HUDEP-2 (cell line): Measurements from ENCODE around the gene PPP4R2.

ENCODE experiments used
- DNase-seq, 76 experiments: peaks; one replicate each; lab custom pipeline; 2025; ENCODE audit not compliant: unreplicated experiment in 76 of 76; lab: John Stamatoyannopoulos, UW

Gene PPP4R2

GRCh38 chr3:72996473-72997333 lies at the start of gene PPP4R2:
PPP4R2 (plus strand) TSS chr3:72996811; CDS start chr3:72997038, 227 bp downstream.
- peak; percentile 14 to 88 (median 74) for DNase-seq

- no peak for DNase-seq
Measured at GRCh38 chr3:72947715-72948490, 48.7 kb upstream of the PPP4R2 start.

- no peak for DNase-seq
Measured at GRCh38 chr3:72949016-72949415, 47.6 kb upstream of the PPP4R2 start.

- DNase-seq = no peak
Measured at GRCh38 chr3:72950372-72950771, 46.2 kb upstream of the PPP4R2 start.

- no peak for DNase-seq
Measured at GRCh38 chr3:72950801-72951200, 45.8 kb upstream of the PPP4R2 start.

GRCh38 chr3:72951259-72951722 lies 45.3 kb upstream of the PPP4R2 start:
- DNase-seq = no peak

DNA sequence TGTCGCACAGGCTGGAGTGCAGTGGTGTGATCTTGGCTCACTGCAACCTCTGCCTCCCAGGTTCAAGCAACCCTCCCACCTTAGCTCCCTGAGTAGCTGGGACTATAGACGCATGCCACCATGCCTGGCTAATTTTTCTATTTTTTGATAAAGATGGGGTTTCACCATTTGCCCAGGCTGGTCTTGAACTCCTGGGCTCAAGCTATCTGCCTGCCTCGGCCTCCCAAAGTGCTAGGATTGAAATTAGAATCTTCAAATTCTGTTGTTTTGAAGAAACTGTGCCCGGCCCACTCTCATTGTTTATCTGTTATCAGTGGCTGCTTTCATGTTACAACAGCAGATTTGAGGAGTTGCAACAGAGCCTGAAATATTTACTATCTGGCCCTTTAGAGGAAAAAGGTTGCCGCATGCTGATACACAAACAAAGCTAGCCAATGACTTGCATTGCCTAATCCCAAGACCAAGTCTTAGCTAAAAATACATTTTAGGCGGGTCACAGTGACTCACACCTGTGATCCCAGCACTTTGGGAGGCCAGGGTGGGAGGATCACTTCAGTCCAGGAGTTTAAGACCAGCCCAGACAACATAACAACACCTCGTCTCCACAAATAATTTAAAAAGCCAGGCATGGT lies 43.2 kb upstream of the PPP4R2 start:
- DNase-seq = no peak

DNA sequence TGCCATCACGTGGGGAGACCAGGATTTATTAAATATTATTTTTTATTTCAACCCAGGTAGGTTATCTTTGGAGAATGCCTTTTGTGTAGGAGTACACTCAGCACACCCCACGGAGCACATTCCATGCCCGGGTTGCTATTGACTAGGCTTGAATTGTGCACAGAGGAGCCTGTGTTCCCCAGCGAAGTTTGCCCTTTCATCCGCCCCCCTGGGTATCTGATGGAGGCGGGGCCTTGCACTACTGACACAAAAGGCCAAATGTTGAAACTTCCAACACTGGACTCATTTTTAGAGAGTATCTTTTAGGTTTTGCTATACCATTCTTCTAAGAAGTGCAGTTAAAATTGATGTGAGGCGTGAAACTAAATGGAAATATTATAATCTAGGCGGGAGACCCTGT lies 39.3 kb upstream of the PPP4R2 start:
- DNase-seq = no peak

DNA sequence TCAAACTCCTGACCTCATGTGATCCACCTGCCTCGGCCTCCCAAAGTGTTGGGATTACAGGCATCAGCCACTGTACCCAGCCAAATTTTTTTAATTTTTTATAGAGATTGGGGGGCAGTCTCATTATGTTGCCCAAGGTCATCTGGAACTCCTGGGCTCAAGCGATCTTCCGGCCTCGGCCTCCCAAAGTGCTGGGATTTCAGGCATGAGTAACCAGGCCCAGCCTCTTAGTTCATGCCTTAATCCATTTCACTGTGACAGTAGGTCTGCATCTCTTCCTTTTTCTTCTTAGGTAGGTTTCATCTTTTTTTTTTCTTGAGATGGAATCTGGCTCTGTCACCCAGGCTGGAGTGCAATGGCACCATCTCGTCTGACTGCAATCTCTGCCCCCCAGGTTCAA lies 37.3 kb upstream of the PPP4R2 start:
- no peak for DNase-seq

DNA sequence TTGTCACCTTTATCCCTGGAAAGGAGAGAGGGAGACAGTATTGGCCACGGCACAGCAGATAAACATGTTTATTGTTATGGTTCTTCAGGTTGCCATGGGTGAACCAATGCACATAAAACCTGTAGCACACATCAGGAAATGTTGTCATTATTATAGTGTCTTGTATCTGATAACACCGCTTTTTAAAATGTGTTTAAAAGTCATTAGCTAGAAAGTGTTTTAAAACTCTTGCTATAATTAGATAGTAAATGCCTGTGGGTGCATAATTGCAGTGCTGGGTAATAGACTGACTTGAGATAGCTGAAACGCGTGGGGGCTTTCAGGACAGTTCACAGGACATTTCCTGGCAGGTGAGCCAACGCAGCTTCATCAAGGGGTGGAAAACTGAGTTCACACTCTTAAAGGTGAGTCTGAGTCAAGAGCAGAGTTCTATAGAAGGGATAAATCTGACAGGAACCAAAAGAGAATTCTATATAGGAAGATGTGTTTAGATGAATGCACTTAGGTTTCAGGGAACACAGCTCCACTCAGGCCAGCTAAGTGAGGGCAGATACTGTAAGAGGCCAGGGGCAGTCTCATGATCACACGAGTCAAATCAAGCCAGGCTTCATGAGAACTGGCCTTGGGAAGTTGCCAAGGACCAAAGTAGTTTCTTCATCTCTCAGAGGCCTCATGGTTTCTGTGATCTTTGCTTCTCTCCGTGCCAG lies 35.6 kb upstream of the PPP4R2 start:
- DNase-seq = peak in 2 of 76 experiments; percentile 6 to 10

- DNase-seq = no peak
Measured at GRCh38 chr3:72961752-72962151, 34.9 kb upstream of the PPP4R2 start.

GRCh38 chr3:72962317-72962716 lies 34.3 kb upstream of the PPP4R2 start:
- DNase-seq = no peak

DNA sequence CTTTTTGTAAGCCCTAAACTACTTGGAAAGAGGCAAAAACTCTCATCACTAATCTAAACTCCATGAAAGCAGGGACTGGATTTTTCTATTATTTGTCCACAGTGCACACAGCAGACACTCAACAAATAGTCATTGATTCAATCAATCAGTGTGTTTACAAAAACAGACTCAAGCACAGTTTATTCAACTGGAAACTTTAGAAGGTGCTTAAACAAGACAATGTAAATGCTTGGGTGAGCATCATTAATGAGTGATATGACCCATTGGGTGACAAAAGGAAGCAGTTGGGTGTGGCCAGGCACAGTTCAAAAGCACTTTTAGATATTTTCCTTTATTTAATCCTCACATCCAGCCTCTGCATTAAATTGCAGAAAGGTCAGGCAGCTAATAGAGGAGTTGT lies 32.0 kb upstream of the PPP4R2 start:
- DNase-seq = no peak

DNA sequence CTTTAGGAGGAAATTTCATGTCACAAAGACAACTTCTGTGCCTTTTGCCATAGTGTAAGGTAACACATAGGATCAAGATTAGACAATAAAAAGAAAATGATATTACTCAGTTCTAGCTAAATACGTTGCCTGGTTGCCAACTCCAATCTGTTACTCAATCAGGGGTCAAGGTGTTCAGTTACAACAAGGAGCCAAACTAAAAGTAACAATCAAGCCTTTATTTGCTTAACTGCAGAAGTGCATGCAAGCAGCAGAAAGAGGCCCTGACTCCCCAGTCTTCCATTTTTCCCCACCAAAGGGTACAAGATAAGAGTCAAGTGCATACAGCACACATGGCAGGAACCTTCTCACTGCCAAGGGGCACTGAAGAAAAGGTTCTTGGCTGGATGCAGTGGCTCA lies 28.3 kb upstream of the PPP4R2 start:
- DNase-seq = no peak

- DNase-seq = no peak
Measured at GRCh38 chr3:72969766-72970165, 26.8 kb upstream of the PPP4R2 start.

- DNase-seq = no peak
Measured at GRCh38 chr3:72970942-72971341, 25.7 kb upstream of the PPP4R2 start.

DNA sequence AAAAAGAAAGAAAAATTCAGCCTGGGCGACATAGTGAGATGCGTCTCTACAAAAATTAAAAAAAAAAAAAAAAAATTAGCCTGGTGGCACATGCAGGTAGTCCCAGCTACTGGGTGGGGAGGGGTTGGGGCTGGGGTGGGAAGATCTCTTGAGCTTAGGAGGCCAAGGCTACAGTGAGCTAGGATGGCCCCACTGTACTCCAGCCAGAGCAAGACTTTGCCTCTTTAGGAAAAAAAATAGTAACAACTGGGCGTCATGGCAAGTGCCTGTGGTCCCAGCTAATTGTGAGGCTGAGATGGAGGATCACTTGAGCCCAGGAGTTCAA lies 23.9 kb upstream of the PPP4R2 start:
- no peak for DNase-seq

DNA sequence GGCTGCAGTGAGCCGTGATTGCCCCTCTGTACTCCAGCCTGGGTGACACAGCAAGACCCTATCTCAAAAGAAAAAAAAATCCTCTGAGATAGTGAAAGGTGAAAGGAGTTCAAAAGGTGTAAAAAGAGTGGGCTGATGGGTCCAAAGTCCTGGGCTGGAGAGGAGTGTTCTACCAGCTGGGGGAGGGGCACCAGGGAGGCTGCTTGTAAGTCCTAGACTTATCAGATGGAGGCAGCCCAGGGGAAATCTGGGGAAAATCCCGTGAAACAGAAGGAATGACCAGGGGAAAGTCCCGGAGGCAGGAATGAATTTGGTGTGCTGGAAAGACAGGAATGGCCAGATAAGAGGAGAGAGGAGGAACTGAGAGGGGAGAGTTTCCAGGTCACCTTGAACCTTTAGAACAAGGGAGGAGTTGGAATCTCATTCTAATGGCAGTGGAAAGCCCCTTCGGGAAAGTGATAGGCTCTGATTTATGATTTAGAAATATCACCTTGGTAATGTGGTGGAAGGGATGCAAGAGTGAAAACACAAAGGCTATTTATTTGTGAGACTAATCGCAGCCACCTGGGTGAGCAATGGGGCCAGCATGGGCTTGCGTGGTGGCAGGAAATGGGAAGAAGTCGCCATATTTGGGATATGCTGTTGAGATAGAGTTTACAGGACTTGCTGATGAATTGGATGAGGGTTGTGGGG lies 23.4 kb upstream of the PPP4R2 start:
- no peak for DNase-seq

GRCh38 chr3:72973786-72974185 lies 22.8 kb upstream of the PPP4R2 start:
- no peak for DNase-seq

DNA sequence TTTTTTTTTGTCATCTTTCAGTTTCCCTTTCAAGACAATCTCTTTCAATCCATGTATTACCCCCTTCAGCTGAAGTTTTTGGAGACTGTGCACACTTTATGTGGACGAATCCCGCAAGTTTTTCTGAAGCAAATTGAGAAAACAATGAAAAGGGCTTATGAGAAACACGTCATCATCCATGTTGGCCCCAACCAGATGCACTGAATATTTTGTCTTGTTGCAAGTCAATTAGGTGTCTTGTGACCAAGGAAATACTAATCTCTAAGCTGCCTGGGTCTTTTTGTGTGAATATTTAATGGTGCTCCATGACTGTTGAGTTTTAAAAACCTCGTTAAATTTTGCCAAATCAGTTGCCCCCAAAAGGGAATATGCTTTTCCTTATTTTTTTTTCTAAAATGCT lies 21.7 kb upstream of the PPP4R2 start:
- no peak for DNase-seq
